CD4-positive, alpha-beta T cell treated with Interleukin-17A for 1 hour (primary cell): Measurements from ENCODE around the gene FBN2.
"Not testable (repeated sequence)": the region's sequence is repeated elsewhere in the genome, so short reads cannot be mapped to it uniquely, and the experiment has no call there.

Source experiments
- DNase-seq: peaks from one replicate; pipeline ENCODE4 v3.0.0-alpha.2; 2020

Gene FBN2

GRCh38 chr5:128477944-128478343 is 60.1 kb downstream of the FBN2 start:
- no peak for DNase-seq

GRCh38 chr5:128475693-128476092 is 62.4 kb downstream of the FBN2 start:
- DNase-seq, result no peak

GRCh38 chr5:128472919-128473318 is 65.1 kb downstream of the FBN2 start:
- DNase-seq, result no peak

GRCh38 chr5:128472036-128472435 is 66.0 kb downstream of the FBN2 start:
- no peak for DNase-seq

GRCh38 chr5:128470663-128471062 is 67.4 kb downstream of the FBN2 start:
- DNase-seq, result no peak

GRCh38 chr5:128469912-128470311 is 68.1 kb downstream of the FBN2 start:
- DNase-seq, result no peak

- DNase-seq, result no peak
Observed at GRCh38 chr5:128466980-128467379, 71.1 kb downstream of the FBN2 start.

GRCh38 chr5:128466554-128466953 is 71.5 kb downstream of the FBN2 start:
- DNase-seq, result no peak

- no peak for DNase-seq
Observed at GRCh38 chr5:128464596-128464995, 73.4 kb downstream of the FBN2 start.

- DNase-seq, result no peak
Observed at GRCh38 chr5:128462330-128462729, 75.7 kb downstream of the FBN2 start.

- not testable (repeated sequence) for DNase-seq
Observed at GRCh38 chr5:128457147-128457915, 80.7 kb downstream of the FBN2 start.

- no peak for DNase-seq
Observed at GRCh38 chr5:128455841-128456361, 82.1 kb downstream of the FBN2 start.

GRCh38 chr5:128453121-128453520 is 84.9 kb downstream of the FBN2 start:
- DNase-seq, result no peak

GRCh38 chr5:128447224-128447623 is 90.8 kb downstream of the FBN2 start:
- DNase-seq, result not testable (repeated sequence)

GRCh38 chr5:128441941-128442350 is 96.1 kb downstream of the FBN2 start:
- DNase-seq, result no peak

- no peak for DNase-seq
Observed at GRCh38 chr5:128441165-128441564, 96.9 kb downstream of the FBN2 start.

GRCh38 chr5:128436749-128437188 is 101.3 kb downstream of the FBN2 start:
- no peak for DNase-seq

- DNase-seq, result no peak
Observed at GRCh38 chr5:128435861-128436260, 102.2 kb downstream of the FBN2 start.

- no peak for DNase-seq
Observed at GRCh38 chr5:128434993-128435392, 103.1 kb downstream of the FBN2 start.

GRCh38 chr5:128432913-128433440 is 105.1 kb downstream of the FBN2 start:
- no peak for DNase-seq

- DNase-seq, result no peak
Observed at GRCh38 chr5:128427921-128428320, 110.1 kb downstream of the FBN2 start.

GRCh38 chr5:128426090-128426534 is 111.9 kb downstream of the FBN2 start:
- DNase-seq, result no peak

GRCh38 chr5:128424646-128425045 is 113.4 kb downstream of the FBN2 start:
- DNase-seq, result no peak

GRCh38 chr5:128422612-128423011 is 115.4 kb downstream of the FBN2 start:
- no peak for DNase-seq
